Fibroblast of lung (primary cell): ENCODE data around the gene RERE.

Experiments used
- EZH2 ChIP-seq: IDR thresholded peaks from 2 replicates; pipeline ENCODE4 v1.5.1; 2012; ENCODE audit warnings: low read length, control low read depth, mild to moderate bottlenecking; ENCODE audit errors: missing control alignments
- TF ChIP-seq, protein P1 (sequence below), 2 donors: IDR thresholded peaks in 1 of 2; conservative IDR thresholded peaks in 1 of 2; 1 replicate in 1 of 2; 2 replicates in 1 of 2; pipeline ENCODE4 v1.5.1; 2011 to 2012; ENCODE audit warnings: low read length in 2 of 2, control low read depth in 1 of 2, inconsistent platforms in 1 of 2, low read depth in 1 of 2, mild to moderate bottlenecking in 1 of 2

DNA sequence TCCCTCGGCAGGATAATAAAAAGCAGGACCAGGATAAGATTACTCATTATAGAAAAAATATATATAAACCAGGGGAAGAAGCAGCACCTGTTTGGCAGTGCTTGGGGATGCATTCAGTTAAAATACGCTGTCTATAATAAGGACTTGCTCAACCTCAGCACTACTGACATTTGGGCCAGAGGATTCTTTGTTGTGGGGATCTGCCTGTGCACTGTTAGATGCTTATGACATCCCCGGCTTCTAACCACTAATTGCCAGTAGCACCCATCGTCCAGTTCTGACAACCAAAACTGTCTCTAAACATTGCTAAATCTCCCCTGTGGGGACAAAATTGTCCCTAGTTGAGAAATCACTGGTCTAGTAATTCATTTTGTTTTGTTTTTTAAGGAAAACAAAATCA lies 257.4 kb downstream of the RERE start:
- TF ChIP-seq, protein P1, sequence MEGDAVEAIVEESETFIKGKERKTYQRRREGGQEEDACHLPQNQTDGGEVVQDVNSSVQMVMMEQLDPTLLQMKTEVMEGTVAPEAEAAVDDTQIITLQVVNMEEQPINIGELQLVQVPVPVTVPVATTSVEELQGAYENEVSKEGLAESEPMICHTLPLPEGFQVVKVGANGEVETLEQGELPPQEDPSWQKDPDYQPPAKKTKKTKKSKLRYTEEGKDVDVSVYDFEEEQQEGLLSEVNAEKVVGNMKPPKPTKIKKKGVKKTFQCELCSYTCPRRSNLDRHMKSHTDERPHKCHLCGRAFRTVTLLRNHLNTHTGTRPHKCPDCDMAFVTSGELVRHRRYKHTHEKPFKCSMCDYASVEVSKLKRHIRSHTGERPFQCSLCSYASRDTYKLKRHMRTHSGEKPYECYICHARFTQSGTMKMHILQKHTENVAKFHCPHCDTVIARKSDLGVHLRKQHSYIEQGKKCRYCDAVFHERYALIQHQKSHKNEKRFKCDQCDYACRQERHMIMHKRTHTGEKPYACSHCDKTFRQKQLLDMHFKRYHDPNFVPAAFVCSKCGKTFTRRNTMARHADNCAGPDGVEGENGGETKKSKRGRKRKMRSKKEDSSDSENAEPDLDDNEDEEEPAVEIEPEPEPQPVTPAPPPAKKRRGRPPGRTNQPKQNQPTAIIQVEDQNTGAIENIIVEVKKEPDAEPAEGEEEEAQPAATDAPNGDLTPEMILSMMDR (conservative IDR thresholded peaks at IDR 0.05 in 1 of 2, IDR thresholded peaks at IDR 0.05 in 1 of 2; ENCODE audit: low read depth in 1 of 2, low read length in 2 of 2), result no peak
- TF ChIP-seq EZH2, result no peak
